GM18868 (cell line): Measurements from ENCODE around the gene TMEM213.
"Not testable (repeated sequence)": the region's sequence is repeated elsewhere in the genome, so short reads cannot be mapped to it uniquely, and the experiment has no call there.

ENCODE experiments used
- ATAC-seq: cut with Tn5 transposase; IDR thresholded peaks from one replicate; pipeline ENCODE4 v1.9.1; 2021; ENCODE audit warnings: mild to moderate bottlenecking, moderate library complexity; ENCODE audit not compliant: unreplicated experiment

TMEM213 gene

GRCh38 chr7:138796038-138796615 lies 1.7 kb upstream of the TMEM213 start:
- no peak for ATAC-seq

- ATAC-seq, result not testable (repeated sequence)
Observed at GRCh38 chr7:138797046-138797445, 748 bp upstream of the TMEM213 start.

GRCh38 chr7:138798836-138799235 lies 1.0 kb downstream of the TMEM213 start:
- ATAC-seq, result no peak

GRCh38 chr7:138799336-138800000 lies 1.7 kb downstream of the TMEM213 start:
- ATAC-seq, result no peak

- no peak for ATAC-seq
Observed at GRCh38 chr7:138801256-138801655, 3.5 kb downstream of the TMEM213 start.

DNA sequence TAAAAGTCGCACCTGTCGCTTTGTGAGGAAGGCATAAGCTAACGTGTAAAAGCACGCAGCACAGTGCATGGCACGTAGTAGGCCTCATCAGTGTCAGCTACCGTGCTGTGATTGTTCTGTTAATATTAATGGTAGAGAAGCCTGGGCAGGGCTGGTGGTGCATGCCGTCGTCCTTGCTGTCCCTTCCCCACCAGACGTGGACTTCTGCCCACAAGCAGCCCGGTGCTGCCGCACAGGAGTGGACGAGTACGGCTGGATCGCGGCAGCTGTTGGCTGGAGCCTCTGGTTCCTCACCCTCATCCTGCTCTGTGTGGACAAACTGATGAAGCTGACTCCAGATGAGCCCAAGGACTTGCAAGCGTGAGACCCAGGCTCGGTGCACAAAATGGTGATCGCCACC lies 4.9 kb downstream of the TMEM213 start:
- ATAC-seq, result no peak

- ATAC-seq, result no peak
Observed at GRCh38 chr7:138804618-138805017, 6.8 kb downstream of the TMEM213 start.

GRCh38 chr7:138809346-138809745 lies 11.6 kb downstream of the TMEM213 start:
- no peak for ATAC-seq

DNA sequence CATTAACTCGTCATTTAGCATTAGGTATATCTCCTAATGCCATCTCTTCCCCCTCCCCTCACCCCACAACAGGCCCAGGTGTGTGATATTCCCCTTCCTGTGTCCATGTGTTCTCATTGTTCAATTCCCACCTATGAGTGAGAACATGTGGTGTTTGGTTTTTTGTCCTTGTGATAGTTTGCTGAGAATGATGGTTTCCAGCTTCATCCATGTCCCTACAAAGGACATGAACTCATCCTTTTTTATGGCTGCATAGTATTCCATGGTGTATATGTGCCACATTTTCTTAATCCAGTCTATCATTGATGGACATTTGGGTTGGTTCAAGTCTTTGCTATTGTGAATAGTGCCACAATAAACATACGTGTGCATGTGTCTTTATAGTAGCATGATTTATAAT lies 13.5 kb downstream of the TMEM213 start:
- not testable (repeated sequence) for ATAC-seq

- ATAC-seq, result no peak
Observed at GRCh38 chr7:138813945-138814344, 16.2 kb downstream of the TMEM213 start.

DNA sequence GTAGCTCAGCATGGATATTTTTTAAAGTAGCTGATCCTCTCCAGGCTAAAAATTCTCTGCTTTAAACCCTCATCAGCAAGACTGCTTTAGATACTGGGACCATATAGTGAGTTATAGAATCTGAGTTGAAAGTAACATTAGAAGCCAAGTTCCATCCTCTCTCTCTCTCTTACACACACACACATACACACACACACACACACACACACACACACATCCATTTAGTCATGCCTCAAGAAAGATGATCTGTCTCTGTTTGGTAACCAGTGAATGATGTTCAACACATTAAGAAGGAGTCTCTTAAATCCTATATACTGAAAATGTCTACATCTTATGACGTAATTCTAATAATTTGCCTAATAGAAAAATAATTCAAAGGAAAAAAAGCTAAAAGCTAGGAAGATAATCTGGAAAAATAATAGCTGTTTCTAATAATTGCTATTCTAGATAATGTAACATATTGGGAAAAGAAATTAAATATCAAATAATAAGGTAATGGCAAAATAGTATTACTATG lies 17.1 kb downstream of the TMEM213 start:
- no peak for ATAC-seq

DNA sequence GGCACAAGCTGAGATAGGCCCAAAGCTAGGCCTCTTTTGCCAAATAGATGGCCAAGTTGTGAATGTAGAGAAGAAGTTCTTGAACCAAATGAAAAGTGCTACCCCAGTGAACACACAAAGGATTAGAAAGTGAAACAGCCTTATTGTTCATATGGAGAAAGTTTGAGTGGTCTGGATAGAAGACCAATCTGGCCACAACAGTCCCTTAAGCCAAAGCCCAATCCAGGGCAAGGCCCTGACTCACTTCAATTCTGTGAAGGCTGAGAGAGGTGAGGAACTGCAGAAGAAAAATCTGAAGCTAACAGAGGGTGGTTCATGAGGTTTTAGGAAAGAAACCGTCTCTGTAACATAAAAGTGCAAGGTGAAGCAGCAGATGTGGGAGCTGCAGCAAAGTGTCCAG lies 18.9 kb downstream of the TMEM213 start:
- no peak for ATAC-seq

- ATAC-seq, result no peak
Observed at GRCh38 chr7:138819625-138820024, 21.8 kb downstream of the TMEM213 start.

- ATAC-seq, result no peak
Observed at GRCh38 chr7:138821912-138822311, 24.1 kb downstream of the TMEM213 start.

- no peak for ATAC-seq
Observed at GRCh38 chr7:138822867-138823535, 25.2 kb downstream of the TMEM213 start.

GRCh38 chr7:138825049-138825721 lies 27.4 kb downstream of the TMEM213 start:
- ATAC-seq, result no peak

GRCh38 chr7:138828302-138828701 lies 30.5 kb downstream of the TMEM213 start:
- no peak for ATAC-seq

DNA sequence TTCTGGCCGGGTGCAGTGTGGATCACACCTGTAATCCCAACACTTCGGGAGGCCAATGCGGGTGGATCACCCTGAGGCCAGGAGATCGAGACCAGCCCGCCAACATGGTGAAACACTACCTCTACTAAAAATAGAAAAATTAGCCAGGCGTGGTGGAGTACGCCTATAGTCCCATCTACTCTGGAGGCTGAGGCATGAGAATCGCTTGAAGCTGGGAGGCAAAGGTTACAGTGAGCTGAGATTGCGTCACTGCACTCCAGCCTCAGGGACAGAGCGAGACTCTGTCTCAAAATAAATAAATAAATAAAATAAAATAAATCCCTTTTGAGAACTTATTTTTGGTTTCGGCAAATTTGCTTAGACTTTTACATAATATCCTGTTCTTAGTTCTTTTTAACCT lies 31.5 kb downstream of the TMEM213 start:
- ATAC-seq, result no peak

- ATAC-seq, result no peak
Observed at GRCh38 chr7:138832966-138833365, 35.2 kb downstream of the TMEM213 start.

DNA sequence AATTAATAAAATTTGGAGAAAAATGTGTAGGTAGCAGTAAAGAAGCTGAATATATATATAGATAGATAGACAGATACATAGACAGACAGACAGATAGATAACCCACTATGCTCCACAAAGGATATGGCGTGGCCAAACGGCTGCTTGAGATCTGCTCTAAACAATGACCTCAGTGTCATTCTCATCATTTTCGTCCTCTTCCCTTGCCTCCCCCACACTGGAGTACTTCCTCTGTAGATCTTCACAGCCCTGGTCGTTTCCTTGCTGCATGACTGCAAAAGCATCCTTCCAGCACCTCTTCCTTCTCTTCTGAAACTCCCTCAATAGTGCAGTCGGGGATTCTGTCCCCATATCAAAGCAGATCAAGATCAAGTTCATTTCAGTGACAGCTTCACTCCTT lies 35.8 kb downstream of the TMEM213 start:
- ATAC-seq, result no peak

DNA sequence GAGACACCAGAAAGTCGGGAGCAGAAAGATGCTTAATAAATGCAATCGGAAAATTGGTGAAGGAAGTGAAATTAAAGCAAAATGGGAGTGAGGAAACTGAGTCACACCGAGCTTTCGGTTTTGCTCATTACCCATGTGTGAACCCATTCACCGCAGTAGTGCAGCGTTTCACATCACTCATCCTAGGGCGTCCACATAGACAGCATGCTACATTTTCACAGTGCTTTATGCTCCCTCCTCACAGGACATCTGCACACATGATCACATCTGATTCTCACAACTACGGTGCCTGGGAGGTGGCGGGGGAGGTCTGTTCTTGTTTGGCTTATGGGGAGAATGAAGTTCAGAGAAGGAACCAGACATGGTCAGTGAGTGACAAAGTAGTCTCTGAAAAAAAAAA lies 36.8 kb downstream of the TMEM213 start:
- no peak for ATAC-seq

- ATAC-seq, result no peak
Observed at GRCh38 chr7:138835087-138835486, 37.3 kb downstream of the TMEM213 start.
